ENCODE results near the gene HVCN1.
"Not testable (repeated sequence)": the region's sequence is repeated elsewhere in the genome, so short reads cannot be mapped to it uniquely, and the experiment has no call there.

Gene HVCN1

DNA sequence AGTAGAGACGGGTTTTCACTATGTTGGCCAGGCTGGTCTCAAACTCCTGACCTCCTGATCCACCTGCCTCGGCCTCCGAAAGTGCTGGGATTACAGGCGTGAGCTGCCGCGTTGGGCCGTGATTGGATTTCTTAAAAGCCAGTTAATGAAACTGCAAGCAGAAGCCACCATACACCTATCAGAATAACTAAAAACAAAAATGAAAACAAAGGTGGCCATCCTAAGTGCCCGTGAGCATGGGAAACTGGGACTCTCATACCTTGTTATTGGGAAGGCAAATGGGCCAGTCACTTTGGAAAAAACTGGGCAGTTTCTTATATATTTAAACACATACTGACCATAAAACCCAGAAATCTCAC lies 82.7 kb downstream of the HVCN1 start:
- TF ChIP-seq, protein P1, sequence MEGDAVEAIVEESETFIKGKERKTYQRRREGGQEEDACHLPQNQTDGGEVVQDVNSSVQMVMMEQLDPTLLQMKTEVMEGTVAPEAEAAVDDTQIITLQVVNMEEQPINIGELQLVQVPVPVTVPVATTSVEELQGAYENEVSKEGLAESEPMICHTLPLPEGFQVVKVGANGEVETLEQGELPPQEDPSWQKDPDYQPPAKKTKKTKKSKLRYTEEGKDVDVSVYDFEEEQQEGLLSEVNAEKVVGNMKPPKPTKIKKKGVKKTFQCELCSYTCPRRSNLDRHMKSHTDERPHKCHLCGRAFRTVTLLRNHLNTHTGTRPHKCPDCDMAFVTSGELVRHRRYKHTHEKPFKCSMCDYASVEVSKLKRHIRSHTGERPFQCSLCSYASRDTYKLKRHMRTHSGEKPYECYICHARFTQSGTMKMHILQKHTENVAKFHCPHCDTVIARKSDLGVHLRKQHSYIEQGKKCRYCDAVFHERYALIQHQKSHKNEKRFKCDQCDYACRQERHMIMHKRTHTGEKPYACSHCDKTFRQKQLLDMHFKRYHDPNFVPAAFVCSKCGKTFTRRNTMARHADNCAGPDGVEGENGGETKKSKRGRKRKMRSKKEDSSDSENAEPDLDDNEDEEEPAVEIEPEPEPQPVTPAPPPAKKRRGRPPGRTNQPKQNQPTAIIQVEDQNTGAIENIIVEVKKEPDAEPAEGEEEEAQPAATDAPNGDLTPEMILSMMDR (IDR thresholded peaks at IDR 0.05; ENCODE audit: low read length) = no peak
- no peak for TF ChIP-seq EZH2 (IDR thresholded peaks at IDR 0.05; ENCODE audit: borderline replicate concordance, low read length)
- peak overlapping the region; percentile 54 for H3K9ac ChIP-seq (ENCODE audit: low read length)
- H3K27me3 ChIP-seq (ENCODE audit: insufficient read depth, low read length) = no peaks in the 10 kb centered on the region
- H3K4me1 ChIP-seq (ENCODE audit: insufficient read depth, low read length, severe bottlenecking) = peaks cover 22% of the 10 kb centered on the region
- H2AFZ ChIP-seq (ENCODE audit: low read length) = no peak overlapping the region
- H3K79me2 ChIP-seq (ENCODE audit: insufficient read depth, low read length) = no peaks in the 10 kb centered on the region
- H3K9me2 ChIP-seq (ENCODE audit: low read depth, low read length) = no peaks in the 10 kb centered on the region
- H4K20me1 ChIP-seq (ENCODE audit: insufficient read depth, low read length) = no peaks in the 10 kb centered on the region
- no peaks in the 10 kb centered on the region for H3K9me3 ChIP-seq (ENCODE audit: low read length)
- peak overlapping the region; percentile 62 for H3K4me2 ChIP-seq (ENCODE audit: low read length)
- no peaks in the 10 kb centered on the region for H3F3A ChIP-seq (ENCODE audit: insufficient read depth, low read length)
- H3K27ac ChIP-seq (ENCODE audit: low read depth, low read length, poor library complexity, severe bottlenecking) = peak overlapping the region; percentile 96
- H3K4me3 ChIP-seq (ENCODE audit: low read depth, low read length, poor library complexity, severe bottlenecking) = peak overlapping the region; percentile 48
- no peaks in the 10 kb centered on the region for H3K36me3 ChIP-seq (ENCODE audit: insufficient read depth, low read length)

- H3K79me2 ChIP-seq (ENCODE audit: insufficient read depth, low read length); H3K27me3 ChIP-seq (ENCODE audit: insufficient read depth, low read length); H3K9ac ChIP-seq (ENCODE audit: low read length); H3K4me3 ChIP-seq (ENCODE audit: low read depth, low read length, poor library complexity, severe bottlenecking); H3K36me3 ChIP-seq (ENCODE audit: insufficient read depth, low read length); H4K20me1 ChIP-seq (ENCODE audit: insufficient read depth, low read length); H3F3A ChIP-seq (ENCODE audit: insufficient read depth, low read length); H3K9me2 ChIP-seq (ENCODE audit: low read depth, low read length); H3K9me3 ChIP-seq (ENCODE audit: low read length); H3K4me2 ChIP-seq (ENCODE audit: low read length); H2AFZ ChIP-seq (ENCODE audit: low read length); H3K27ac ChIP-seq (ENCODE audit: low read depth, low read length, poor library complexity, severe bottlenecking): not testable (repeated sequence)
- peaks cover 22% of the 10 kb centered on the region for H3K4me1 ChIP-seq (ENCODE audit: insufficient read depth, low read length, severe bottlenecking)
- TF ChIP-seq, protein P1 (IDR thresholded peaks at IDR 0.05; ENCODE audit: low read length) = peak; percentile 53
These were observed 86.7 kb downstream of the HVCN1 start for GRCh38 chr12:110602085-110602814.

DNA sequence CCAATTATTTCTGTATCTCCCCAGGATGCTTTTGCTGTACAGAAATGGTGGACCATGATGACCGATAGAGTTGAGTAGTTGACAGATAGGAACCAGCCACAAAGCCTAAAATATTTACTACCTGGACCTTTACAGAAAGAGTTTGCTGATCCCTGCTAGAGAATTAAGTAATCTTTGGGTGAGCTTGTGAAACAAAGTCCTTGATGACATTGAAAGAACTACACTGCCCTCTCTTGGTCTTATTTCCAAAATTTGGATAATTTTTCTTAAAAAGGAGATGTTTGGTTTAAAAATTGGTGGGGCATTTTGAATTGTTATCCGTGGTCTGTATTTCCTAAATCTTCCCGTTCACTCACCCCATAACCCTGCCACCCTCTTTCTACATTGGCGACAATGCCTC lies 88.7 kb downstream of the HVCN1 start:
- Histone ChIP-seq H3K9ac (ENCODE audit: low read length) (no peak overlapping the region), H3K4me3 (ENCODE audit: low read depth, low read length, poor library complexity, severe bottlenecking) (no peak overlapping the region)
- TF ChIP-seq, protein P1 (IDR thresholded peaks at IDR 0.05; ENCODE audit: low read length) = peak; percentile 48
- no peak for TF ChIP-seq EZH2 (IDR thresholded peaks at IDR 0.05; ENCODE audit: borderline replicate concordance, low read length)

More for the DNA sequence above, 88.7 kb downstream of the HVCN1 start:
- Histone ChIP-seq H3F3A (ENCODE audit: insufficient read depth, low read length) (no peaks in the 10 kb centered on the region), H4K20me1 (ENCODE audit: insufficient read depth, low read length) (no peaks in the 10 kb centered on the region), H2AFZ (ENCODE audit: low read length) (no peak overlapping the region; the same call in 1 of the 2 replicates), H3K9me3 (ENCODE audit: low read length) (no peaks in the 10 kb centered on the region), H3K27ac (ENCODE audit: low read depth, low read length, poor library complexity, severe bottlenecking) (no peak overlapping the region), H3K4me2 (ENCODE audit: low read length) (no peak overlapping the region), H3K9me2 (ENCODE audit: low read depth, low read length) (no peaks in the 10 kb centered on the region), H3K4me1 (ENCODE audit: insufficient read depth, low read length, severe bottlenecking) (peaks cover 10% of the 10 kb centered on the region), H3K36me3 (ENCODE audit: insufficient read depth, low read length) (no peaks in the 10 kb centered on the region), H3K27me3 (ENCODE audit: insufficient read depth, low read length) (no peaks in the 10 kb centered on the region), H3K79me2 (ENCODE audit: insufficient read depth, low read length) (no peaks in the 10 kb centered on the region)
